ENCODE measurements around the gene ARL14EPL.
"Not testable (repeated sequence)": the region's sequence is repeated elsewhere in the genome, so short reads cannot be mapped to it uniquely, and the experiment has no call there.

The ARL14EPL gene

GRCh38 chr5:116058346-116058936, 26.2 kb downstream of the ARL14EPL start:
- no peak for DNase-seq

DNA sequence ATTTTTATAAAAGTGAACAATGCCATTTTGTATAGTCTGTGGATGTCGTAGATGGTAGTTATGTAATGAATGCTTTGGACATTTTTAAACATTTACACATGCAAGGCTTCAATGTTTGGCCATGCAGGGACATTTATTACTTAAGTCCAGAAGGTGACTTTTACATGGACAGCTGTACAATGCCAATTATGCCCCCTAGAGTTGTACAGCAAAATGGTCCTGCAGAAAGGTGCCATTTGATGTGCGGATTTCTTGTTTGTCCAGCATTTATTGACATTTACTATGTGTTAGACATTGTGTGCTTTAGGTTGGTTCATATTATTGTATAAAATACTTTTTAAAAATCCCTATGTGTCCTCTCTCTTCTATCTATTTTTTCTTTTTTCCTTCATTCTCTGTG, 30.1 kb downstream of the ARL14EPL start:
- no peak for DNase-seq

DNA sequence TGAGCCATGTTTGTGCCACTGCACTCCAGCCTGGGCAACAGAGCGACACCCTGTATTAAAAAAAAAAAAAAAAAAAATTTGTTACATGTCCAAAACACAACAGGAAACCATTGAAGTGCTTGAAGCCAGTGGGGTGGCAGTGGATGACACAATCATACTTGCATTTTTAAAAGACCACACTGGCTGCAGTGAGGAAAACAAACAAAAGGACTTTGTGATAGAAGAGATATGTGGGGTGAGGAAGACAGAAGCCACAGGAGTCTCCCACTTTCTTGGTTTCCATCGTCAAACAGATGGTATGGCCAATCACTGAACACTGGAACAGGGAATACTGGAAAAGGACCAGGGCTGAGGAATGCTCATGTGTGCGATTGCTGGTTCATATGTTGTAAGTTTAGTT, 31.7 kb downstream of the ARL14EPL start:
- no peak for DNase-seq

GRCh38 chr5:116068028-116068632, 35.9 kb downstream of the ARL14EPL start:
- no peak for DNase-seq

- DNase-seq, result no peak
These were observed 38.9 kb downstream of the ARL14EPL start for GRCh38 chr5:116071211-116071610.

GRCh38 chr5:116075191-116075831, 43.0 kb downstream of the ARL14EPL start:
- no peak for DNase-seq

- DNase-seq, result no peak
These were observed 44.2 kb downstream of the ARL14EPL start for GRCh38 chr5:116076496-116076895.

GRCh38 chr5:116078199-116078598, 45.9 kb downstream of the ARL14EPL start:
- DNase-seq, result no peak

- no peak for DNase-seq
These were observed 52.0 kb downstream of the ARL14EPL start for GRCh38 chr5:116084287-116084691.

DNA sequence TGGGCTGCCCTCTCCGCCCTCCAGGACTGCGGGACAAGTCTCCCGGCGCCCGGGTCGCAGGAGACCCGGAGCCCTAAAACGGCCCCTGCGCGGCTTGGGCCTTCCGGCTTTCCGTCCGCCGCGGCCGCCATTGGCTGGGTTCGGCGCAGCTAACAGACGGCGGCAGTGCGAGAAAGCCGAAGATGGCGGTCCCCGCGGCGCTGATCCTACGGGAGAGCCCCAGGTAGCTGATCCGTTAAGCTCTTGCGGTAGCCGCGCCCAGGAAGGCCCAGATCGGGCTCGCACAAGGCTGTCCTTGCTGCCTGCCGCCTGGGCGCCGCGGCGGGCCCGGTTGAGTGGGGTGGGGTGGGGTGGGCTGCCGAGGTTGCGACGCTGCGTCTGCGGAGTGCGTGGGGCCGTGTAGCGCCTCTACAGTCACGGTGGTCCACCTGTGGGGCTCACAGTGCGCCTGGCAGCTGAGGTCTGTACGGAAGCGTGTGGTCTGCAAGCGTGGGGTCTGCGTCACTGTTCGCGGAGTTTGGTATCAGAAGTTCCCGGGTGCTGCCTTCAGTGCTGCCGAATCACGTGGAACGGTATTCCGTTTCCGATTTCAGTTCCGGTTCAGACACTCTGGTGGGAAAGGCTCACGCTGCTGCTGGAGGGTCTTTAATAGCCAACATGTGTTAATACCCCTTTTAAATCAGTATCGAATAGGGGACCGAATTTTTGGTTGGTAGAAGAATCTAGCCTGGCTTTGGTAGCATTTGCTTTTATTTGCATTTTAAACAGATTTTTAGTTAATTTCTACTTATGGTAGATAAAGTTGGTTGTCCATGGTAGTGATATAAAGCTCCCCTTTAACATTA, 52.8 kb downstream of the ARL14EPL start, which contains the start of gene COMMD10:
Gene COMMD10, plus strand, starts transcription at position 155 of the 845 bp plus-strand sequence.
- DNase-seq, result peak; percentile 70

GRCh38 chr5:116086309-116086708, 54.0 kb downstream of the ARL14EPL start:
- DNase-seq, result not testable (repeated sequence)

DNA sequence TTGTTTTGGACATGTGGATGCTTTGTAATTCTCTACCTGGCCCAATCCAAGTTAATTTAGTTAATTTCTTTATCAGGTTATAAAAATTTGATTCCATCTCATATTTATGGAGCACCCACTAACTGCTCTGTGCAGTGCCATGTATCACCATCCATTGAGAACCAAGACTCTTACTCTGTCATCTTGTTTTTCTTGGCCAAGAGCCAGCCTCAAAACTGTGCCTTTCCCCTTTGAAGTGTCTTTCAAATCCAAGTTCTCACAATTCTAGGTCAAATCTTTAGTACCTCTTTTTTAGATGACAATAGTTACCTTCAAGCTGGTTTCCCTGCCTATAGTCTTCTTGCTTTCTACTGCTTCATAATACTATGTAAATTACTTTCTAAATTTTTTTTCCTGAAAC, 55.8 kb downstream of the ARL14EPL start:
- no peak for DNase-seq

GRCh38 chr5:116090302-116090701, 58.0 kb downstream of the ARL14EPL start:
- DNase-seq, result no peak

GRCh38 chr5:116091416-116091815, 59.1 kb downstream of the ARL14EPL start:
- no peak for DNase-seq

DNA sequence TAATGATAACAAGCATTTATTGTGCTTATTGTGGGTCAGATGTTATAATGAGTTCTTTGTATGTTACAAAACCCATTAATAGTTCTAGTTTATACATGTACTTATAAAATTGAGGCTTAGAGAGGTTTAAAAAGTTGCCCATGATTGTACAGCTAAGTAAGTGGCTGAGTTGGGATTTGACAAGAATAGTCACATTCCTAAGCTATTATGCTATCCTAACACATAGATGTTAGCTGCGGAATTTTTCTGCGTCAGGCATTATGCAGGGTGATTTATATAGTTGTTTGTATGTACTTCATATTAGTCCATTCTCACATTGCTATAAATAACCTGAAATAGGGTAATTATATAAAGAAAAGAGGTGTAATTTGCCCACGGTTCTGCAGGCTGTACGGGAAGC, 65.0 kb downstream of the ARL14EPL start:
- no peak for DNase-seq

DNA sequence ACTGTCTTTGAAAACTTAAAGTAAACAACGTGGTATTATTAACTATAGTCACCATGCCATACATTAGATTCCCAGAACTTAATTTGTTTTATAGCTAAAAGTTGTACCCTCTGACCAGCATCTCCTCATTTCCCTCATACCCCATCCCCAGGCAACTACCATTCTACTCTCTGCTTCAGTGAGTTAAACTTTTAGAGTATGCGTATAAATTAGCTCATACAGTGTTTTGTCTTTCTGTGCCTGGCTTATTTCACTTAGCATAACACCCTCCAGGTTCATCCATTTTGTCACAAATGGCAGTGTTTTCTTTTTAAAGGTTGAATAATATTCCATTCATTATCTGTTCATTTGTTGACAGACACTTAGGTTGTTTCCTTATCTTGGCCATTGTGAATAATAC, 66.7 kb downstream of the ARL14EPL start:
- no peak for DNase-seq

- DNase-seq, result not testable (repeated sequence)
These were observed 72.7 kb downstream of the ARL14EPL start for GRCh38 chr5:116104941-116105340.

Measured in stimulated activated CD4-positive, alpha-beta T cell treated with anti-CD3 and anti-CD28 coated beads, Interleukin-12 subunit alpha, Interleukin-12 subunit beta, amount 100 ng/mL, for 4 hours (primary cell).